Measurements from ENCODE around the gene NUDT14. TPM values are rescaled to one million over a fixed set of nuclear protein-coding genes. Genes with fewer than 3 reads are reported as not detected.

Gene NUDT14
- total RNA-seq, 1 donor from 2014 or later: 11.5 TPM

DNA sequence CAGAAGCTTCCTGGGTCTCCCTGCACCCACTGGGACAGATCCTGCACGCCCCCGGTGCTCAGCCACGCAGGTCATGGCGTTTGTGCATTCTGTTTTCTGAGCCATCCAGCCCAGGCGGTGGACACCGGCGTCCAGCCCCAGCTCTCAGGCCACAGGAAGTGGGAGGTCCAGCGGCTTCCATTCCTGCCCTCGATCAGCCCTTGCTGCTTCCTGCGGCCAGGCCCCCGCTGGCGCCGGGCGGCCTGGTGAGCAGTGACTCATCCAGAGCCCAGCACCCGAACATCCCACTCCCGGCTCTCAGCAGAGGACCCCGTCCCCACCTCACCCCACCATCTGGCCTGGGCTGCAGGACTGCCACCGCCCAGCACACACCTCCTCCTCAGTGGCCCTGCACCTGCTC is 18.0 kb upstream of the NUDT14 start:
- DNase-seq: no peak

DNA sequence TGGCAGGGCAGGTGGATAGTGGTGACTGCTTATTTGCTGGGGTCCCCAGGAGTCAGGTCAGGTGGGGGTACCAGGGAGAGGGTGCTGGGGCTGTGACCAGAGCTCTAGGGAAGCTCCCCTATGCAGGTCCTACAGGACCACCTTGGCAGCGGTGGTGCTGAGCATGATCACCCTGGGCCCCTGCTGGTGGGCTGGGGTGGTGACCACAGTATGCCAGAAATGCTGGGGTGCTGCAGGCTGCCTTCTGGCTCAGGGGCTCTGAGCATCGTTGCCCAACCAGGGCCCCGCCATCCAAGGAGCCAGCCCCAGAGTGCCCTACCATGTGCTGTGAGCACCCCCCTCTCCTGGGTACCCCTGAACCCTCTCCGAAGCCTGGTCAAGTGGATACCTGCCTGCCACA is 17.5 kb upstream of the NUDT14 start:
- DNase-seq: no peak

DNA sequence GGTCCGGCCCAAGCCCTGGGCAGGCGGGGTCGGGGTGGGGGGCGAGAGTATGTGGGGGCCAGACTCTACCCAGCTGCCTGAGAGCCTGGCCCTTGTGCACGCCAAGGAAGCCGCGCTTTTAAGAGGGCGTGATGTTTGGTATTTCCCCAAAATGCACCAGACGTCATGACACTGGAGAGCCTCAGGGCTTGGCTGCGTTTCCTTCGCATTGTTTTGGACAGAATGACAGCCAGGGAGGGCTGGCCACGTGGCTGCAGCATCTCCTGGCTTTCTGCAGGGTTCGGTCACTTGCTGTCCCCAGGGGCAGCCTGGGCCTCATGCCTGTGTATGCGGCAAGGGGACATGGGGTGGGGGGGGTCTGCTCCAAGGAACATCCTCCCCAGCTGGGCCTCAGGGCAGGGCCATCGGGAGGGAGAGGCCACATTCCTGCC is 16.1 kb upstream of the NUDT14 start:
- DNase-seq: peak; percentile 81

DNA sequence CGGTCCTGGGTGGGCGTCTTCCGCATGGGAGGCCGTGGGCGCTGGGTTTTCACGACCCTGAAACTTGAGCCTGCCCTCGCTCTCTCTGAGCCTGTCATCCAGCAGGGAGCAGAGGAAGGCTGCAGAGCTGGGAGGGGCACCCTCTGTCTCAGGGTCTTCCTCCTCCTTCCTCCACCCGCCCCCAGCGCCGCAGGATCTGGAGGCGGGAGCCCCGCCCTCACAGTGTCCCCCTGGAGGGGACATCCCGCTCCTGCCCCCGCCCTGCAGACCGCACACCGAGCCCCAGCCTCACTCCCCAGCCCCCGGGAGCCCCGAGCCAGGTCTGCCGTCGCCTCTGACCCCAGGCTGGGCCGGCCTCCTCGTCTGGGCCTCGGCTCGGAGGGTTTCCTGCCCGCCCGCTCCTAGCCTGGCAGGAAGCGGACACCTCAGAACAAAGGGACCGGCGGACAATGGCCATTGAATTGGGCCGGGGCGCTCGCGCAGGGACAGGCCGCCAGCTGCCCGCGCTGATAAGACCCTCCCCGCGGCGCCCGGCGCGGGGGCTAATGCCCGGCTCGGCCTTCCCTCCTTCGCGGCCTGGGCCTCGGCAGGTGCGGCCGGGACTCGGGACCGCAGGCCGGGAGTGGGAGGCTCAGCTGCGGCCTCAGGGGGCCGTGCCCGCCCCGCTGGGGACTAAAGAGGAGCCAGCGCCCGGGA is 15.3 kb upstream of the NUDT14 start:
- peak; percentile 28 for DNase-seq

DNA sequence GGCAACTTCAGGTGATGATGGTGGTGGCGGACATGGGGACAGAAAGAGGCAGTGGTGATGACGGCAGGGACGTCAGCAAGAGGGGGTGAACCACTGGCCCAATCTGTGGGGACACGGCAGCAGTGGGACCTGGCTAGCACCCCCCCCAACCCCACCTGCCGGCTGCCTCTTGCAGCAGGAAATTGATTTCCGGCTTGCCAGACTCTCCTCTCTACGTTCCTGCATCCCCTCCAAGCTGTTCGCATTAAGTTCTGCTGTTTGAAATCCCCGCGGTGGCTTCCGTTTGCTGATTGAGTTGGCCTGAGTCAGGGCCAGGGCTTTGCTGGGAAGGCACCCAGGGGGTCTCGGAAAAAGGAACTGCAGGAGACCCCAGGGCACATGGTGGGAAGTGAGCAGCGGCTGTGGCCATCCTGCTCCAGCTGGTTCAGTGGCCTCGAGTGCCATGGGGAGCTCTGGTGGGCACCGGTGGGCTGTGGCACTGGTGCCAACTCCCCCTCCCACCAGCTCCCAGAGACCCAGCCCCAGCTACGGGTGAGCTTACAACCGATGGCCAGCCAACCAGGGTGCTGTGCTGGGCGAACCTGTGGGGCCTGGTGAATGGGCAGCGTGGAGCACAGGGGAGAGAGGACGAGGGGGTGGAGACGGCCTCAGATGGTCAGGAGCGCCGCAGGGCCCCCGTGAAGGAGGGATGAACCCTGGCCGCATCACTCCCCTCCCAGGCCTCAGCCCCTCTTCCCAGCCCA is 14.6 kb upstream of the NUDT14 start:
- DNase-seq: no peak

DNA sequence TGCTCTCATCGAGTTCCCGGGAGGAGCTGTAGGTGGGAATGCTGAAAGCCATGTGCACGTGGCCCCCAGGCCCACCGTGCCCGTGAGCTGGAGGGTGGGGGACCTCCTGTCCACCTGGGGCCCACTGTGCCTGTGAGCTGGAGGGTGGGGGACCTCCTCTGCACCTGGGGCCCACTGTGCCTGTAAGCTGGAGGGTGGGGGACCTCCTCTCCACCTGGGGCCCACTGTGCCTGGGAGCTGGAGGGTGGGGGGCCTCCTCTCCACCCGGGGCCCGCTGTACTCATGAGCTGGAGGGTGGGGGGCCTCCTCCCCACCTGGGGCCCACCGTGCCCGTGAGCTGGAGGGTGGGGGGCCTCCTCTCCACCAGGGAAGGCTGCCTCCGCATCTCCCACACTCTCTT is 13.9 kb upstream of the NUDT14 start:
- no peak for DNase-seq

DNA sequence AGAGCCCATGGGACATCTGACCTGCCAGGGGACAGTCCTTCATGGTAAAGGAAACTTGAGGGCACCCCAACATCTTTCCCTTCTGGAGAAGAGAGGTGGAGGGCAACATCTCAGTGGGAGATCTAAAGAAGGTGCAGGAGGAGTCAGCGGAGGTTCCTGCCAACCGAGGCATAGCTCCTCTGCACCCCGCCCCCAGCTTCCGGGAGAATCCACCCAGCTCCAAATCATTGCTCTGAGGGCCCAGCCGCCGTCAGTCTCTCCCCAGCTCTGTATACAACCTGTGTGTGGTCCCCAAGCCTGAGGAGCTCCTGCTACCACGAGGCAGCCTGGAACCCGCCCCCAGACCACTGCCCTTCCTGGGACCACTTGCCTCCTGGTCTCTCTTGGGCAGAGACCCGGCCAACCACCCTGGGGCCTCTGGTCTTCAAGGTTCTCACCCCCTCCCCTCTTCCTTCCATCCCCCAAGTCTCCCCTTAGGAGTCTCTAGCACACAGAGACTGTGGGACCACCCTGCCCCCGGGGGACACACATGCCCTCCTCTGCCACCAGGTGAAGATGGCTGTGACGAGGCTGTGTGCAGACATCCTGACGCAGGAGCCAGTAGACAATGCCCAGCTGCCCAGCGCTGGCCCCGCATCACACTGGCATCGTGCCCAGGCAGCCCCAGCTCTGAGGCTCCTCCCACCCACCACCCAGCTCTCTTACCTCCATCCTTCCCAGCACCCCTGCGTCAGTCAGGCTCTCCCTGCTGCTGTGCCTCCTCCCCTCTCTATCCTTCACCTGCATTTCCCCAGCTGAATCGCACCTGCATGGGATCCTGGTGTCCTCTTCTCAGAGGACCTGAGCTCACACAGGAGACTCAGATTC is 13.0 kb upstream of the NUDT14 start:
- DNase-seq: peak; percentile 65

DNA sequence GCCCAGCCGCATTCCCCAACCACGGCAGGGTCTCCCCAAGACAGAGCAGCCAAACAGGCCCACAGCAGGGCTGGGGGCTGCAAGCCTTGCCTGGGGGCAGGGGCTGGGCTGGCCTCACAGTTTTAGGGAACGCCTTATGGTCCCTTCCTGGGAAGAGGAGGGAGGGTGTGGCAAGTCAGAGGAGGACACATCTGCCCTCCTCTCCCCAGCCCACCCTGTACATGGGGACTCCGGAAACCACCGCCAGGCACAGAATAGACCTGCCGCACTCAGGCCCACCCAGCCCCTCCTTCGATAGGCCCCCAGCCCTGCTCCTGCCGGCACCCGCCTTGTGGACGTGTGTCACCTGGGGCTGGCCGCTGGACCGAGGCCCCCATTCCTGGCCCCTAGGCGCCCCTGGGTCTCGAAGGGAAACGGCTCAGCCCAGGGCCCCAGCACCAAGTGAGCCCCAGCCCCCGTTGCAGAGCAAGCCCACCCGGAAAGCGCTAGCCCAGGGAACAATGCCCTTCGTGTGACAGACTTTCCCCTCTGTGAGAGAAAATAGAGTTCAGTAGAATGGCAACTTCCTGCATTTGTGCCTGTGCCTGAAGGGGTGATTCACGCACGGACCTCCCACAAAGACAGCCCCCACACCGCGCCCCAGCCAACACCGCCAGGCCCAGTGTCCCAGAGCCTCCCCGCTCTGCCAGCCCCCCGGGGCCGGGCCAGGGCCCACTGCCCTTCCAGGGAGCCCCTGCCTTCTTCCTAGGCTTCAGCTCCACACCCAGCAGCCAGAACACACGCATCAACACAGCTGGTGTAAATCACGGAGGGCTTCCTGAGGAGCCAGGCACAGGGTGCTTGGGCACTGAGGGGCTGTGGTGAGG is 12.0 kb upstream of the NUDT14 start:
- no peak for DNase-seq

DNA sequence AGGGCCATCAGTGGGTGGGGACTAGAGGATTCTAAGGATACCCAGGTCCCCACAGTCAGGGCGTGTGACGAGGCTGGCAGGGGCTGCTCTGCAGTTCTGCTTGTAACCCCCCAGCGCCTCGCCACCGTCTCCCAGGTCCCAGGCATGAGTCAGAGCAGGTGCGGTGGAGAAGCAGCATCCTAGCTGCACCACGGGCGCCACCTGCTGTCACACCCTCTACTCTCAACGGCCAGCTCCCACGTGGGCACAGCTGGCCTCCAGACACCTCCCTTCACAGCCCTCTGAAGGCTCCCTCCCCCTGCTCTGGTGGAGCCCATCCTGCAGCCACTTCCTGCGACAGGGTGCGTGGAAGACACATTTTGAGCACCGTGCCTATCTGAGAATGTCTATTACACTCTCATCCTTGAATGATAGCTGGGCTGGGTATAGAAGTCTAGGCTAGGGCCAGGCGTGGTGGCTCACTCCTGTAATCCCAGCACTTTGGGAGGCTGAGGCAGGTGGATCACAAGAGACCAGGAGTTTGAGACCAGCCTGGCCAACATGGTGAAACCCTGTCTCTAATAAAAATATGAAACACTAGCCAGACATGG is 6.9 kb upstream of the NUDT14 start:
- no peak for DNase-seq

DNA sequence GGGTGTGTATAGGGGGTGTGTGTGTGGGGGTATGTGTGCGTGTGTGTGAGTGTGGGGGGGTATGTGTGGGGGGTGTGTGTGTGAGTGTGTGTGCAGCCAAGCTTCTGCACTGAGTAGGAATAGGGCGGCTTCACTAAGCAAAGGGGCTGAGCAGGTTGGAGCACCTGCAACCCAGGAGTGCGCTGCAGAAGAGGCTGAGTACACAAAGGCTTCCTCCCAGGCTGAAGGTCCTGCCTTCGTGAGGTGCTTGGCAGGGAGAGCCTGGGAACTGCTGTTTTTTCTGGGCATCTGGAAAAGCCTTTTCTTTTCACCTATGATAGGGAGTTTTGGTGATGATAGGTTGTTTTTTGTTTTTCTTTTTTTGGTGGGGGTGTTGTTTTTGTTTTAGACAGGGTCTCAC is 6.0 kb upstream of the NUDT14 start:
- no peak for DNase-seq

DNA sequence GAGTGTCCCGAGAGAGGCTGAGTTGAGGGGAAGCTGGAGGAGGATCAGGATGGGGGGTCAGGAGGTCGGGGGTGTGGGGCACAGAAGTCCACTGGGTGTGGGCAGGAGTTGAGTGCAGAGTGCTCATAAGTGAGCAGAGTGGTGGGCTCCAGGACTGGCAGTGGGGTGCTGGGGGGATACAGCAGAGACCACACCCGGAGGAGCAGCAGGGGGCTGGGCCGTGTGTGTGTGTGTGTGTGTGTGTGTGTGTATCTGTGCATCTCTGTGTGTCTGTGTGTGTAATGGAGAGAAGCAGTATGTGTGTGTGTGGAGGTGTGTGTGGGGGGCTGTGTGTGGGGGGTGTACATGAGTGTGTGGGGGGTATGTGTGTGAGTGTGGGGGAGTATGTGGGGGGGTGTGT is 4.9 kb upstream of the NUDT14 start:
- DNase-seq: no peak

DNA sequence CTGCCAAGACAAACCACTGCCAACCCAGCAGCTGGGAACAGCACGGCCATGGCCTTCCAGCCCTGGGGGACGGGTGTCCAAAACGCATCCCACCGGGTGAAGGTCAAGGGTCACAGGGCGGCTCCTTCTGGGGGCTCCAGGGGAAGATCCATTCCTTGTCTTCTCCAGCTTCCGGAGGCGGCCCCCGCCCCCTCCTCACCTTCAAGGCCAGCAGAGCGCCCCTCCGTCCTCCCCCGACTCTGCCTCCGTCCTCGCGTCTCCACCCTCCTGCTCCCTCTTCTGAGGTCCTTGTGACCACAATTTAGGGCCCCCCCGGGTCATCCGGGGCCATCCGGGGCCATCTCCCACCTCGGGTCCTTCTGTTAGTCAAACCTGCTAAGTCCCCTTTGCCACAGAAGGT is 3.9 kb upstream of the NUDT14 start:
- no peak for DNase-seq

DNA sequence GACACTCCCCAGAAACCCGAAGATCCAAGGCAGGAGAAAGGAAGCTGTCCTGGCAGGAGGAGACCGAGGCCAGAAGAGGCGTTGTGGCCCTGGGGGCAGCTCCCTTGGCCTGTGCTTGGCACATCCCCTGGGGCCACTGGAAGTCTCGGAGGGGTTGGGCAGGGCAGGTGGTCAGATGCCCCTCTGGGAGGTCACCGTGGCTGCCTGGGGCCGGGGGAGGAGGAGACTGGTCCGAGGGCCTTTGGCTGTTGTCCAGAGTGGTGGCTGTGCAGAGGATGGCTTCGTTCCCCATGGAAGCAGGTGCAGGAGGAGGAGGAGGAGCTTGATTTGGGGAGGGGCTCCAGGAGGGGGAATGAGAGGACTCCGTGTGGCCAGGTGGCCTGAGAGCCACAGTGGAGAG is 3.3 kb upstream of the NUDT14 start:
- no peak for DNase-seq

DNA sequence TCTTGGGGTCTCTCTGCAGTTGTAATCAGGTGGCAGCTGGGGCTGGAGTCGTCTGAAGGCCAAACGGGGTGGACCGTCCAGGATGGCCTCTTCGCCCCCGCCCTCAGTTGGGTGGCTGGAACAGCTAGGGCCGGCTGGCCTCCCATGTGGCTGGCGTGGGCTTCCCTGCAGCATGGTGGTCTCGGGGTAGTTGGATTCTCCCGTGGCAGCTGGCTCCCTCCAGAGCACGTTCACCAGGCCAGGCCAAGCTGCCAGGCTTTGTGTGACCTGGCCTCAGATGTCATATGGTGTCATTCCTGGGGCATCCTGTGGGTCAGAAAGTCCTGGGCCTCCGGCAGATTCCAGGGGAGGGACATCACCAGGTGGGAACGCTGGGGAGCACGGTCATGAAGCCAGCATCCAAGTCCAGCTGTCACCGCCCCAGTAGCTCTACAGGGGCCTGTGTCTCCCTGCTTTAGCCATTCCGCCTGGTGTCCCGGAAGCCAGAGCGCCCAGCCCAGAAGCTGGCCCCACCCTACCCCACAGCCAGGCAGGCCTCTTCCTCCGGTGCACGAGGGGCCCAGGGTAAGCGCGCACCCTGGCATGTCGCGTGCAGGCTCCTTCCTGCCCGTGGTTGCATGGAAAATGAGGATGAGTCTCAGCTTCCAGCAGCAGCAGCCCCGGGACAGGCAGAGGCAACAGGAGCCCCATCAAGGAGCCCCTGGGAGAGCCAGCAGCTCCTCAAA is 1.3 kb upstream of the NUDT14 start:
- no peak for DNase-seq

DNA sequence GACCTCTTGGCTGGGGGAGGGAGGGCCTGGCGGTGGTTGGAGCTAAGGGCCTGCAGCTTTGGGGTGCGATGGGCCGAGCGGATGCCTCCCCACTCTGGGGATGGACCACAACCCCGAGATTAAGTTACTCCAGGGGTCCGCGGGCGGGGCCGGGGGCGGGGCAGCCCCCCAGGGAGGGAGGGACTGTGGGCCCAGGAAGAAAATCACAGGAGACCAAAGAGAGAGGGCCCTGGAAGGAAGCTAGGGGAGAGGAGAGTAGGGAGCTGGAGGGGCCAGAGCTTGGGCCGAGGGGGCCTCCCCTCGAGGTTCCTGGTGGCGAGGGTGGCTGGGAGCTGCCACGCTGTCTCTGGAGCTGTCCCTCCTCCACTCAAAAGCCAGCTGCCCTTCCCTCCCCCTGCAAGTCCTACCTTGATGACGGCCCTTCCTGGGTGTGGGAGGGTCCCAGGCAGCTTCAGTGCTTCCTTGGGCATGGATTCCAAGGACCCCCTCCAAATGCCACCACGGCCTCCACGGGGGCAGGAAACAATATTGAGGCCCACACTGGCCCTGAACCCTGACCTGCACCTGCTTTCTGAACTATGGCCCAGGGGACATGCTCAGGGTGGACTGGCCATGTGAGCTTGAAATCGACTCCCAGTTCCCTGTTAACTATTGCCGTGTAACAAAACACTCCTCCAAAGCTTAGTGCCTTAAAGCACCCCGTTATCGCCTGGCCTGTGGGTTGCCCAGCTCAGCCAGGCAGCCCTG is 610 bp upstream of the NUDT14 start:
- DNase-seq: no peak

DNA sequence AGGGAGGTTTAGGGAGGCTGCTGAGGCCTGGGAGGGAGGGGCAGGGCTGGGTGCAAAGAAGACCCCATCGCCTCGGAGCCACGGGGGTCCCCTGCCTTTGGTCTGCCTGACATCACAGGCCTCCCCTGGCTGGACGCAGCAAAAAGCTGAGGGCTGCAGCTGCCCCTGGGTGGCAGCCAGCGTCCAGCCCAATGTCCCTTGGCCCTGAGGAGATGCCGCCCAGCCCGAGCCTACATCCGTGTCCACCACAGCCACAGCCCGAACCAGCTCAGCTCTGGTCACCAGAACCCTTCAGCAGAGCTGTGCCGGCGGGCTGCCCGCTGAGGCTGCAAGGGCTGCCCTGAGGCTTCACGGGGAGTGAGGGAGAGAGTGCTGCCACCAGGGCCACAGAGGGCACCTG is 1.9 kb downstream of the NUDT14 start:
- DNase-seq: no peak

DNA sequence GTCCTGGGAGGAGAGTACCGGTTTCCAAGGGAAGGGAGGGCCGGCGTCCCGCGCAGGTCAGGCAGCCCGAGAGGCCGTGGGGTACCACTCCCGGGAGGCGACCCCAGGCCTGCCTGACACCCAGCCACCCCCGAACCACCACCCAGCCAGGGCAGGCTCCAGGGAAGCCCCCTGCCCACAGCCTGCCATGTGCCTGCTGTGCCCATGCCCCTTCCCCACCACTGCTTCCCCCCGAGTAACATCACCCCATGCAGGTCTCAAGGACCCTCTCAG is 2.3 kb downstream of the NUDT14 start:
- no peak for DNase-seq

DNA sequence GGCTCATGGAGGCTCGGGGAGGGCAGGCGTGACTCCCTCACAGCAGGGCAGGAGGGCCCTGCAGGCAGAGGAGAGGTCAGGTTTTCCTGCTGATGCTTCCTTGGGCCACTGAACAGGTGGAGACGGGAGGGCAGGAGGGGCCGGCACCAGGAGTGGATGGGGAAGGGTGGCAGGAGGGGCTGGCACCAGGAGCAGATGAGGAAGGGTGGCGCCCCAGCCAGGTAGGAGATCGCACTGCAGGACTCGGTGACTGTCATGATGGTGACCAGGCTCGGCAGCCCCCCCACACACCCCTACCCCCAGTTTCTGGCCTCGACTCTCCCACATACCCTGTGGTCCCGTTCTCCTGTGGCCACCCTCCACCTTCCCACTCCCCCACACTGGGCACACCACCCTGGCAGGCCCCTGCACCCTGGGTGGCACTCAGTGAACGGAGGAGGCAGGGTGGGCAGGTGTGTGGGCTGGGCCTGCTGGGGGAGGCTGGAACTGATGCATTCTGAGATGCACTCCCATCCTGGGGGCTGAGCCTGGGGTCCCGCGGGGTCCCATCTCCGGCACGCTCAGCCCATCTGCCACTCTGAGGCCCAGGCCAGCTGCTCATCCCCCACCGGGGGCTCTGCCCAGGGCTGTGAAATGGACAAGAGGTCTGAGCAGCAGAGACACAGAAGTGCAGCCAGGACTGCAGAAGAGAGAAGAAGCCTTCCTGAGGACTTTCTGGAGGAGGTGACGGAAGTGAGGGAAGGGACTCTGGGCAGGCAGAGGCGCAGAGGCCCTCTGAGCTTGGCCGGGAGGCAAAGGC is 2.8 kb downstream of the NUDT14 start:
- DNase-seq: no peak

DNA sequence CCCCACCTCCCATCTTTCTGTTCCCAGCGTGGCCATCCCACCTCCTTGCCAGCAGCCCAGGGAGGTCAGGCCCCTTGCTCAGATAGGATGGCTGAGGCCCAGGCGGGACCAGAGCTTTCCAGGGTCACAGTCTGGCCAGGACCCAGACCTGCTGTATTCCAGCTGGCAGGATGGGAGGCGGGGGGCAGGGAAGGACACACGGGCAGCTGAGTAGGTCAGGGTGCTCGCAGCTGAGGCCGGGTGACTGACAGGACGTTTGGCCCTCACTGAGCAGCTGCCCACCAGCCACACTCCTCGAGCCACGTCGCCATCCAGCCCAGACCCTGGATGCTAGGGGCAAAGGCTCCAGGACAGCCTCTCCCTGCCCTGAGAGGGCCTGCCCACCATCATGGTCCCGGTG is 4.0 kb downstream of the NUDT14 start:
- peak; percentile 67 for DNase-seq

DNA sequence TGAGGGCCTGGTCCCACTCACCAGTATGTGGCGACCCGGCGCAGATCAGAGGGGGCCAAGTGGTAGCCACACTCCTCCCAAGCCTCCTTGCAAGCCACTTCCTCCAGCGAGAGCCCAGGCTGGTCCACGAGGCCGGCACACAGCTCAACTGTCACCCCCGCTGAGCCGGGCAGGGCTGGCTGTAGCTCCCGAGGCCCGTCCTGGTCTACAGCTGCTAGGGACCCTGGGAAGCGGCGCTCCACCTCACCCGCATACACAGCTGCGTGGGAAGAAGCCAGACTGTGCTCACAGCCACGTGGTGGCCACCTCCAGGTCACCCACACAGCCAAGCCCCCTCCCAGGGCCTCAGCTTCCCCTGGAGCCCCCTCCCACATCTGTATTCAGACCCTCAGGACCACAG is 4.6 kb downstream of the NUDT14 start:
- no peak for DNase-seq
